HG02885 (cell line): ENCODE data around the gene H2BK1.

ENCODE experiments used
- ATAC-seq: cut with Tn5 transposase; IDR thresholded peaks from one replicate; pipeline ENCODE4 v1.9.1; 2021; ENCODE audit warnings: mild to moderate bottlenecking; ENCODE audit not compliant: unreplicated experiment, poor library complexity

Gene H2BK1

DNA sequence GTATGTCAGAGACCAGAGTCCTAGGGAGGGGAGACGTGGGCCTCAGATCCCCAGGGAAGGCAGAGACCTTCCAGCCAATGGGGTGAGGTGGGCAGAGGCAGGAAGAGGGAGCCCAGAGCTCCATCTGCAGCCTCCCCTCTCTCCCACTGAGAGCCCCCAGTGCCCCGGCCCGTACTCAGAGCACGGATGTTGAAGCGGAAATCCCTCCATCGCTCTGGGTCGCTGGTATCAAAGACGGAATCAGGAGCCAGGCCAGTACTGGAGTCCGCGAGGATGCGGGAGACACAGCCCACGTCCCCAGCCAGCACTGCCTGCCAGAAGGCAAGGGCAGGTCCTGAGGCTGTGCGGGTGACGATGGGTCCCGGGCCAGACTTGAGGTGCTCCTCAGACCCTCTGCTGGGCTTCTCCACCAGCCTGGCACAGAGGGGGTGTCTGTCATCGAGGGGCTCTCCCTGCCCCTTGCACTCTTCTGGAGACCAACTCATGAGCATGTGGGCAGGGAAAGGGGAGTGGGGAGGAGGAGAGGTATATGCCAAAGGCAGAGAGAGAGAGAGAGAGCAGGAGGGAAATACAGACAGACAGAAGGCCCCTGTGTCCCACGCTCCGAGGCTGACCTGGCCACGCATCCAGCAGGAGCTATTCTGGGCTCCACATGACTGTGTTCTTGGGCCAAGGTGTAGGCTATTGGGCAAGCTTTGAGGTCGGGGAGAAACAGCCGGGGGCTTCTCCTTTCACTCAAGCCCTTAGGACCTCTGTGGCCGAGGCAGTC lies 23.5 kb downstream of the H2BK1 start, which contains the start of gene ASB10:
Gene ASB10 (minus strand): TSS at position 611 of the 769 bp plus-strand sequence. CDS start 120 bp downstream, at position 491.
- ATAC-seq: no peak

DNA sequence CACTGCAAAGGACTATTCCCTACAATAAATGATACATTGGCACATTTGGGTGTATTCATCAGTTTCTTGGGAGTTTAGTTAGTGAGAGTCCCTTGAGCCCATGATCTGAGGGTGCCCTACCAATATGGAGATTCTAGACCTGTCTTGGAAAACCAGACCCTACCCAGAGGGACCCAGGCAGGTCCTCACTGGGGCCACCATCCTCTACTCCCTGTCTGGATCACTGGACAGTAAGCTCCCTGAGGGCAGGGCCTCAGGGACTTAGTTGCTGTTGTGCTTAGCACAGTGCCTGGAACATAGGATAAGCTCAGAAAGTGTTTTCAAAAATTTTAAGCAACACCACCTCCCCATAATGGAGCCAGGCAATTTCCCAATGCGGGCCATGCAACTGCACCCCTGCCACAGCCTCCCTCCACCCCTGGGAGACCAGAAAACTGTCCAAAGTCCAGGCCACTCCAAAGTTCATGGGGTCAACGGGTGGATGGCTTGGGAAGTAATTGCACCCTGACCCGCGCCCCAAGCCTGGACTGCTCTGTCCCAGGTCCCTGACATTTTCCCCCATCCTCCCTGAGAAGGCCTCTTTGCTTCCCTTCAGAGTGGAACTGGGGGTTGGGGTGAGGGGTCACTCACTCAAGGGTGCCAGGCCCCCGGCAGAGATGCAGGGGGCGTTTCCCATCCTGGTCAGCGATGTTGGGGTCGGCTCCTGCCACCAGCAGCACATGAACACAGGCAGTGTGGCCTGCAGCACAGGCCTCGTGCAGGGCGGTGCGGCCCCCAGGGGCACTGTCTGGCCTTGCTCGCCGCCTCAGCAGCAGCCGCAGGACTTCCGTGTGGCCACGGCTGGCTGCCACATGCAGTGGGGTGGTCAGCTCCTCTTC lies 24.3 kb downstream of the H2BK1 start:
- no peak for ATAC-seq

DNA sequence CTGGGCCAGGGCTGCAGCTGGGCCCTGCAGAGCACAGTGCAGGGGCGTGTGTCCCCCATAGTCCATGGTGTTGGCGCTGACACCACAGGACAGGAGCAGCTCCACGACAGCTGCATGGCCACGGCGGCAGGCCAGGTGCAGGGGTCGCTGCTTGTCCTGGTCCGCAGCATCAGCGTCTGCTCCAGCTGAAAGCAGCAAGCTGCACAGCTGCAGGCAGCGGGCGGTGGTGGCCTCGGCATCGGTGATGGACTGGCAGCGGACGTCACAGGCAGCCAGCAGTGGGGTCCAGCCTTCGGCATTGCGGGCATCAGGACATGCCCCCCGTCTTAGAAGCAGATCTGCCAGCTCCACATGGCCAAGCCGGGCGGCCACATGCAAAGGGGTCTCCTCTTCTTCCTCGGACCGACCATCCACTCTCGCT lies 29.3 kb downstream of the H2BK1 start:
- ATAC-seq: no peak

DNA sequence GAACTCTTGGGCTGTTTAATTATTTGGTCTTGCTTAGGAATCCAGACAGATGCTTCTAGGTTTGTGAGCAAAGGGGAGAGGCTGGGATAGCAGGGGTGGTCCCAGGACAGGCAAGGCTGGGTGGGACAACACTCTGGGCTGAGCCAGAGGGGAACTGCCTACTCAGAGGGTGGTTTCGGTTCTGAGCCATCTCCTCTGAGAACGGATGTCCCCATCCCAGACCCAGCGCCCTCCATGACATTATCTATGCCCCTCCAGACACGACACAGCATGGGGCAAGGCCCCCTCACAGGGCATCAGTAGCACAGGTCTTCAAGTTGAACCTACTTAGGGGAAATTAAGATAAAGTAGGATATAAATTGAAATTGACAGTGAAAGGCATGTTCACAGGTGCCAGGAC lies 30.3 kb downstream of the H2BK1 start:
- ATAC-seq: no peak

DNA sequence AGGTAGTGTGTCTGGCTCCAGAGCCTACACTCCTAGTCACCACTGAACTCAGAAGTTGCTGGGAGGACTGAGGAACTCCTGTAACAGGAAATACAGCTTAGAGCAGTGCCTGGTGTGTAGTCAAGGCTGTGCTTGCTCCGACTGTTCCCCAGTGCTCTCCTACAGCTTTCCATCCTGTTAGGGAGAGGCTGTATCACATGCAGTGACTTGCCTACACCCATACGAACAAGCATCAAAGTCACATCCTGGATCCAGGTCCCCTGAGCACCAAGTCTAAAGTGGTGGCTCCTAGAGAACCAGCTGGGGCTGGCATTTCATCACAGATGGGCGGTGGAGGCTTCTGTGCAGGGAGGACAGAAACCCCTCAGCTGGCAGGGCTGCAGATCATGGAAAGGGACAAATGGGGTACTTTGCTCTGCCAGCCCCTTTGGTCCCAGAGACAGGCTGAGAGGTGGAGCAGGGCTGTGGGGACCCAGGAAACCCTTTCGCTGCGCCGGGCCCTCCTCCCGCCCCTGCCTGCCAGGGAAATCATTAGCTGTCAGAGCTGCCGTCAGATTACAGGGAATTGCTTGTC lies 30.9 kb downstream of the H2BK1 start:
- ATAC-seq: no peak

DNA sequence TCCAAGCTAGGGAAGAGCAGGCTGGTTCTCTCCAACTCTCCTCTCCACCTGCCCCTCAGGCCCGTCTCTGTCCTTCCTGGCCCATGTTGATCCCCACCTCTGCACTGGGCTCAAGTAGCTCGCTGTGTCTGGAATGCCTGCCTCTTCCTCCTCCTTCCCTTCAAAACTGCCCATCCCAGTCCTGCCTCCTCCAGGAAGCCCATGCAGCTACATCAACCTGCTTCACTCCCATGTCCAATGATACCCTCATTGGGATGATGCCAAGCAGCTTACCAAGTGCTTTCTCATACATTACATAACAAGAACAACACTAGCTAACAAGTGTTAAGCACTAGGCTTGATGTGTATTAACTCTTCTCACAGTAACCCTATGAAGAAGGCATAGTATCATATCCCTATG lies 31.5 kb downstream of the H2BK1 start:
- ATAC-seq: no peak

DNA sequence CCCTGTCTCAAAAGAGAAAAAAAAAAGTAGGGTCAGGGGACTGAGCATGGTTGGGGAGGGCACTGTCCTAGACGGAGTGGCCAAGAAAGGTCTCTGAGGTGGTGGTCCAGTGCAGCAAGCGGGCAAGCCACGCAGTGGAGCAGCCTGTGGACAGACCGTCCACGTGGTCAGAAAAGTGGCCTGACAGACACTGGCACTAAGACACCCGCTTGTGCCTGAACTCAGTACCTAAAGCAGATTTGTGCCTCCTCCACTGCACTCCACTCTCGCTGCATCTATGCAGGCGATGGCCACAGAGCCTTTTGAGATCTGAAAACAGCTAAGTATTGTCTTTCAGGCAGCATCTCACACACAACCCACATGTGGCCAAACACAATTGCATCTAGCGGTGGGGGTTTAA lies 32.1 kb downstream of the H2BK1 start:
- ATAC-seq: no peak

DNA sequence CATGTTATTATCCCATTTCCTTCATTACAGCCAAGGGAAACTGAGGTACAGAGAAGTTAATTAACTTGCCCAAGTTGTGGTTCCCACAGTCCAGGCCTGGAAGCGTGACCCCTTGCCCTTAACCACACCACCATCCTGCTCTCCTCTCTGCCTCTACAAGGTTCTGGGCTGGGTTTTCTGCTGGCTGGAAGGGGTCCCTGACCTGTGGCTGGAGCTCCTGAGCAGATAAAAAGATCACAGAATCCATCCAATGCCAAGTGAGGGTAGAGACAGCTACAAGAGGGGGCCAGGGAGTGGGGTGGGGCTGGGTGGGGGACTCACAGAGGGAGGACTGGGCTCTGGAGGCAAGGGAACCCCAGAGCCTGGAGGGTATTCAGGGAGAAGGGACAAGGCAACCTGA lies 33.0 kb downstream of the H2BK1 start:
- ATAC-seq: no peak

DNA sequence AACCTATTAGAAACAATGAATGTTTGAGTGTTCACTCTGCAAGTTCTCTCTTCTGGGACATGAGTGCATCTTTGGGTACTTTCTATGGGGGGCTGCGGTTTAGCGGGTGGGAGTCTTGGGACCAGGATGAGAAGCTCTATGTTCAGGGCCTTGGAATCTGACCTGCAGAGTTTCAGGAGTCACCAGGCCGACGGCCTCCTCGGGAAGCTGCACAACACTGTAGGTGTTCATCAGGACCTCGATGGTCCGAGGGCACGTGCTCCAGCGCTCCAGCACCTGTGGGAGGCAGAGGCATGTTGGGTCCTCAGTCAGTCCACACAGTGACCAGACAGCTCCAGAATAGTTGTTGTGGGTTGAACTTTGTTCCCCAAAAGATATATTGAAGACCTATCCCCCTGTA lies 33.9 kb downstream of the H2BK1 start:
- ATAC-seq: no peak

DNA sequence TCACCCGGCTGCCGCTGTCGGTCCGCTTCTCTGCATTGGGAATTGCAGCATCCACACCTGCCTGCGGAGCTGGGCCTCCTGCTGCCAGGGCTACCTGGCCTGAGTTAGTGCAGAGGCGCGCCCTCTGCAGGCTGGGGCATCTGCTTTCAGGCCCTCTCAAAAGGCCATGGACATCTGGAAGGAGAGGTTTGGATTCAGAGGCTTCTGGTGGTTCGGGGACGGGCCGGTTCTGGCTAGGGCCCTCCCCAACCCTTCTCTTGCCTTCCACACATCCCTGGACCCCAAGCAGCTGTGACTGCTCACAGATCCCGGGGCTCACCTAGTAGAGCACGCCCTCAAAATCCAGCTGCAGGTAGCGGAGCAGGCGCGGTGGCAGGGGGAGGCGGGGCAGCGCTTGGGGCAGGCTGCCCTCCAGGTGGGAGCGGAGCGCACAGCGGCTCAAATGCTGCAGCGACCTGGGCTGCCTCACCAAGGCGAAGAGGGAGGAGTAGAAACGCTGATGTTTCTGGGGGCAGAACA lies 34.4 kb downstream of the H2BK1 start:
- ATAC-seq: no peak

DNA sequence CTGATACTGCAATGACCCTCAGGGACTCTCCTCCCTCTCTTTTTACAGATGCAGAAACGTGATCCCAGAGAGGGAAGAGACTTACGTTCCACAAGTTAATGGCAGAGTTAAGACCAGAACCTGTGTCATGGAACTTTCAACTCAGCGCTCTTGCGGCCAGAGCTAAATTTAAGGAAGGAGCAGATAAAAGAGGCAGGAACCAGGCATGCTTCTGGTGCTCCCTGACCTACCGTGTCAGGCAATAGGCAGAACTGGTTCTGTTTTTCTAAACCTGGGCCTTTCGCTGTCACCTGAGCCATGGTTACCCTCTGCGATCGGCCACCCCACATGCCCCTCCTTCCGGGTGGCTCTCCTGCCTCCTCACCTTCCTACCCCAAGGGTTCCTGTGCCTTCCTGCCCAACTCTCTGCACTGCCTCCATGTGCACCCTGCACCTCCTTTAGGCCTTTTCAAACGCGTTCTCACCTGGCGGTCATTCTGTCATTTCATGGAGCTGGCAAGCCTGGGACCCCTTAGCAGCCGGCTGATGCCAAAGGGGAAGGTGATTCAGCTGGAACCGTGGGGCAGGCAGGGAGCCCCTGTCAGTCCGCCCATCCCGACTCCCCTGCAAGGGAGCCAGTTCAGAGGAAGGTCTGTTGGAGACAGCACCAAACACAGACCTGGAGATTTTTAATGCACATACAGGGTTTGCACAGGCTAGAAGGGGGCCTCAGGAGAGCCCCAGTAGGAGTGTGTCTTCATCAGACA lies 35.1 kb downstream of the H2BK1 start:
- ATAC-seq: no peak

DNA sequence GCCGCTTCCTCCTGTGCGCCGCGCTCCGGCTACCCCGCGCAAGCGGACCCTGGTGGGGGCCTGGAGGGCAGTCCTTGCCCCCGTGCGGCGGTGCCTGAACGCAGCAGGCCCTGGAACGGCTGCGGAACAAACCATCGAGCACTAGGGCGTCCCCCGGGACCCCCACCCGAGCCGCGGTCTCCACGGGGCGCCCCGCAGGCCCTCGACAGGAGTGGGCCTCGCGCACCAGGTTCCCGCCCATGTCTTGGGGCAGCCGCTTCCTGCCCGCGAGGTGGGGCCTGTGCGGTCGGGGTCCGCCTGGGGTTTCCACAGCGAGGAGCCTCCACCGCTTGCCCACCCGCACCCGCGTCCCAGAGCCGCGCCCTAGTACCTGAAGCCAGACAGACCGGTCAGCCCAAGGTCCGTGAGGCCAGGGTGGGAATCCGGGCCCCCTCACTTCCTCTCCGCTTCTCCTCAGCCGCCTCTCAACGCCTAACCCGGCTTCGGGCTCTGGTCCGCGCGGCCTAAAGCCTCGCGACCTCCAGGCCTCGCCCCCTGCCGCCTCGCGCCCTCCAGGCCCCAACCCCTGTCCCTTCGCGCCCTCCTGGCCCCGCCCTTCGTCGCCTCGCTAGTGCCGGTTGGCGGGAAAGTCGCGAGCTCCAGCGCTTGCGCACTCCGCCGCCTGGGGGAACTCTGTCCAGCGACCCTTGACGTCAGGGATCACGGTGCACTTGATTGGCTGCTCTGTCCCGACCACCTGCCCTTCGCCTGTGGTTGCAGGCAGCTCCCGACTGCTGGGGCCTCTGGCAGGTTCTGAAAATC lies 35.8 kb downstream of the H2BK1 start:
- no peak for ATAC-seq

DNA sequence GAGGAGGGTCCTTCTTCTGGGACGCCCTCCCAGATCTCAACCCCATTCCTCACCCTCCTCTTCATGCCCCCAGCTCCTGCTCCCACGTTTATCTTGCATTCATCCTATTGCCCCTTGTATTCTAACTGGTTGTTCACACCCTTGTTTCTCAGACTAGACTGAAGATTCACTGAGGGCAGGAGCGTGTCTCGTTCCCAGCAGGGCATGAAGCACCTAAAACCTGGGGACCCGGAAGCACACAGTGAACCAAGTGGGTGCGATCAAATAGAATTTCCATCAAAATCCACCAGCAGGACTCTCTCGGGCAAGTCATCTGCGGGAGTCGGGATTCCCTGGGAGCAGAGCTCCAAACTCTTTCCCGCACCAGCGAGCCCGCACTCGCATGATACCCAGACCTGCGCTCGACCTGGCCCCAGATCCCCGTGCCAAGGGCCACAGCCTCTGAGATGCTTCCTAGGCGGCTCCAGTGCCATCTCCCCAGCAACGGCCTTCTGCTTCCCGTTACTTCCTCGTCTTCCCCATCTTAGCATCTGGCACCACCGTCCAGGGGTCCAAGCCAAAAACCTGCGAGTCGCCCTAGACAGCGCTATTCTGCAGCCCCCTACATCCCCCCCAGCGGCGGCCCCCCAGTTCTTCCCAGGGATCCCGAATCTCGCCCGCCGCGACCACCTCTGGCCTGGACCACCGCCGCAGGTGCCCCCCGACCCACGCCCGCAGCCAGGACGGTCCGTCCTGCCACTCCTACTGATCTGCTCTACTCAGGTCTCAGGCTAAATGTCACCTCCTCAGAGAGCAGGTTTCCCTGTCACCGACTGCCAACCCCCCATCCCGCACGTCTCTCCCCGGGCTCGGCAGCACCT lies 36.7 kb downstream of the H2BK1 start:
- no peak for ATAC-seq

DNA sequence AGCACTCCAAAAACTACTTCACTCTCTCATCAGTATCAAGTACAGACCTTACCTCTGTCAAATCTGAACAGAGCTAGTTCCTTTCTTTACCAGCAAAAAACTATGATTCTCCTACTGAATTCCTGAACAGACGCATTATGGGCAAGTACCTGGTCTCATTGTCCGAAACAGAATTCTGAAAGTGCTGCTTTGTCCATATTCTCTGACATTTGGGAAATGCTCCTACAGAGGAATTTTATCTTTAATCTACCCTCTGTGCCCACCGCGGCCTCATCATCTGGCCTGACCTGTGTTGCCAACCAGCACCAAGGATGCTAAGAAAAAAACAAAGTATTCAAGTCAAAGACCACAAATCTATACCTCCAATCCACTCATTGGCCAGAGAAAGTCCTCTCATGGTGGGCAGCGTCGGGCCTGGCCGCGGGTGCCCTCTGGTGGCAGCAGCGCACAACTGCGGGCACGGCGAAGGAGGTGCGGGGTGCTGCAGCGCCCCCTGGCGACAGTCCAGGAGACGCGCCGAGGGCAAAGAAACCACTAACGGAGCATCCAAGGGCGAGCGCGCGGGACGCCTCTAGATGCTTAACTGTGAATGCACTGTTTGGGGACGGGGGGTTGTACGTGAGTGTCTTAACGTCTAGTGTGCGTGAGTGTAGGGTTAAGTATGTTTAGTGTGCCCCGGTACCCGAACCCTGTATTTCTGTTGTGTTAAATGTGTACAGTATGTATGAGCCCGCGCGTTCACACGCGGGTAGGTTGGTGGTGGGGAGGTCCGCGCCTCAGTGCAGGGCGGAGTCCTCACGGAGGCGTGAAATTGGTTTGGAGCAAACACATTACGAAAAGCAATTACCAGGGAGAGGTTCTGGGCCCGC lies 37.8 kb downstream of the H2BK1 start:
- peak; percentile 77 for ATAC-seq

DNA sequence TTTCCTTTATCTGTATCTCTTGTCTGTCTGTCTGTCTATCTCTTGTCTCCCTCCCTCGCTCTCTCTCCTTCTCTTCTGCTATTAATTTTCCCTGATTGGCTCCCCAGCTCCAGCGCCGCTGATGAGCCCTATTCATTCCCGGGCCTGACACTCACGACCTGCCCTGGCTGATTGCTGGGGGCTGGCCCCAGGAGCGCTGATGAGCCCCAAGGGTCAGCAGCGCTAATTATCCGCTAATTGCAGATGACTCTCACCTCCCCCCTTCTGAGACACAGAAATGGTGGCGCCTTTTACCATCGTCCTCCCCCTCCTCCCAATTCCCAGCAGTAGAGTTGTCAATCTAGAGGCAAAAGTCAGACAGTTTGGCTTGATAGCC lies 41.5 kb downstream of the H2BK1 start:
- no peak for ATAC-seq

DNA sequence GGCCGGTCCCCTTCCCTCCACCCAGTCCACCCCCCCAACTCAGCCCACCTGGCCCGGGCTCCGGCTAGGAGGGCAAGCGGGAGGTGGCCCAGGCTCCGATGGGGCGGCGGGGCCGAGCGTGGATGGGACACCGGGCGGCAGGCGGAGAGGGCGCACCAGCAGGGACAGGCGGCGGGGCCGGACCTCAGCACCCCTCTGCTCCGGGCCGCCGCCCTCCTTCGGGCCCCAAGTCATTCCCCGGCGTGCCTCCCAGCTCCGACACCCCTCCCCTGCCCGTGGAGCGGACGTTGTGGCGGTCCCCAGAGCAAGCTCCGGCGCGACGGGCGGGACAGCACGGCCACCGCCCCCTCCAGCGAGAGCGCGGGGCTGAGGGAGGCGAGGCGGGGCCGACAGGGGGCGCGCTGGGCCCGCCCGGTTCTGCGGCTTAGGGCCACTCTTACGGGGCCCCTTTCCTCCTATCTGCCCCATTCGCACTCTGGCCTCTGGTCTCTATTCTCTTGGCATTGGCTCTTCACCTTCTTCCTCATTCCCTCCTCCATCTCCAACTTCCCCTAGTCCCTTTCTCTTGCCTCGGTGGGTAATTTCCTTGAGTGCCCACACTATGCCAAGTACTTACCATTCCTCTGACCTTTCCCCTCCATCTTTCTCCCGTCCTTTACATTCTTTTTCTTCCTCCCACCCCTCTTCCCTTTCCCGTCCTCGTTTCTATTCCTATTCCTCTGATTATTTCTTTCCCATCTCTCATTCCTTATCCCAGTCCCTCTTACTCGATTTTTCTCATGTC lies 42.1 kb downstream of the H2BK1 start:
- ATAC-seq: no peak
